PC-3 (cell line): Measurements from ENCODE around the gene ATP11C. TPM values are rescaled to one million over a fixed set of nuclear protein-coding genes. Genes with fewer than 3 reads are reported as not detected.

ENCODE experiments used
- ATAC-seq: fragments of 200-7000 bp; cut with Tn5 transposase; 2 replicates; pipeline ENCODE4 v1.9.1; 2020; ENCODE audit warnings: mild to moderate bottlenecking, moderate library complexity
- BruUV-seq: library from RNA; stranded (reverse); fragments of 400-500 nt; replicated peaks from 2 replicates; lab custom pipeline; 2021; lab: Mats Ljungman, UMichigan
- CTCF ChIA-PET: fragments of 300-600 bp; sonication (Branson Sonifier 250); formaldehyde crosslinking; loops from one replicate; lab custom pipeline; 2022; ENCODE audit warnings: antibody characterized with exemption; lab: Charles Lee
- POLR2A ChIA-PET: fragments of 300-600 bp; sonication (Branson Sonifier 250); formaldehyde crosslinking; loops from one replicate; lab custom pipeline; 2022; ENCODE audit warnings: antibody characterized with exemption; ENCODE audit not compliant: unreplicated experiment; lab: Charles Lee
- DNase-seq: peaks from one replicate; pipeline ENCODE4 v3.0.0-alpha.2; 2015
- H2AFZ ChIP-seq: fragments of 300-600 bp; sonication (generic); 2 replicates; pipeline ENCODE4 v1.6.0; 2016; ENCODE audit warnings: antibody characterized with exemption, low read length
- H3F3A ChIP-seq: fragments of 300-600 bp; sonication (generic); one replicate; pipeline ENCODE4 v1.6.0; 2017; ENCODE audit warnings: antibody characterized with exemption, low read length, control low read depth, mild to moderate bottlenecking; ENCODE audit not compliant: unreplicated experiment
- H3K27ac ChIP-seq: fragments of 300-600 bp; sonication (generic); 2 replicates; pipeline ENCODE4 v1.5.1; 2016; ENCODE audit warnings: mild to moderate bottlenecking, low read length
- H3K27me3 ChIP-seq: fragments of 300-600 bp; sonication (generic); 2 replicates; pipeline ENCODE4 v1.6.1; 2016; ENCODE audit warnings: low read length, mixed read lengths
- H3K36me3 ChIP-seq: fragments of 300-600 bp; sonication (generic); 2 replicates; pipeline ENCODE4 v1.6.1; 2016; ENCODE audit warnings: low read depth, mixed run types, low read length, mixed read lengths
- H3K4me1 ChIP-seq: fragments of 300-600 bp; sonication (generic); 2 replicates; pipeline ENCODE4 v1.5.1; 2016; ENCODE audit warnings: low read length; ENCODE audit not compliant: insufficient read depth
- H3K4me2 ChIP-seq: fragments of 300-600 bp; sonication (generic); 2 replicates; pipeline ENCODE4 v1.6.0; 2016; ENCODE audit warnings: low read length
- H3K4me3 ChIP-seq: fragments of 300-600 bp; sonication (generic); 2 replicates; pipeline ENCODE4 v1.5.1; 2016; ENCODE audit warnings: mild to moderate bottlenecking, low read length, mixed read lengths
- H3K79me2 ChIP-seq: fragments of 300-600 bp; sonication (generic); 2 replicates; pipeline ENCODE4 v1.6.1; 2017; ENCODE audit warnings: low read length, mixed read lengths
- H3K9ac ChIP-seq: fragments of 300-600 bp; sonication (generic); 2 replicates; pipeline ENCODE4 v1.6.0; 2016; ENCODE audit warnings: mild to moderate bottlenecking, low read length
- H3K9me2 ChIP-seq: fragments of 300-600 bp; sonication (generic); replicated peaks from 2 replicates; pipeline ENCODE4 v1.6.1; 2016; ENCODE audit warnings: mixed run types, low read length, mixed read lengths
- H3K9me3 ChIP-seq: fragments of 300-600 bp; sonication (generic); 2 replicates; pipeline ENCODE4 v1.6.1; 2016; ENCODE audit warnings: low read length, mixed read lengths
- H4K20me1 ChIP-seq: fragments of 300-600 bp; sonication (generic); 2 replicates; pipeline ENCODE4 v1.6.1; 2016; ENCODE audit warnings: low read length, mixed read lengths
- CTCF ChIP-seq: fragments of 300-600 bp; sonication (generic); conservative IDR thresholded peaks from 2 replicates; pipeline ENCODE4 v1.5.1; 2017; ENCODE audit warnings: antibody characterized with exemption, low read depth, mild to moderate bottlenecking, low read length
- EZH2 ChIP-seq: fragments of 300-600 bp; sonication (generic); IDR thresholded peaks from one replicate; pipeline ENCODE4 v1.6.1; 2017; ENCODE audit warnings: antibody characterized with exemption, mild to moderate bottlenecking, low read length; ENCODE audit not compliant: unreplicated experiment
- EZH2phosphoT487 ChIP-seq: fragments of 300-600 bp; sonication (generic); IDR thresholded peaks from 2 replicates; pipeline ENCODE4 v1.6.1; 2018; ENCODE audit warnings: mild to moderate bottlenecking, antibody characterized with exemption, low read length, borderline replicate concordance
- intact Hi-C: fragments of 100-400 bp; cut with micrococcal nuclease; formaldehyde crosslinking; loops from 2 replicates; pipeline ENCODE4 v1.9.0; 2023
- total RNA-seq: library from RNA; depleted of rRNA; stranded (reverse); fragments of >200 nt; gene quantifications from 2 replicates; pipeline ENCODE4 v1.2.3, GENCODE V29; 2014

The ATP11C gene
- total RNA-seq, 1 experiment from 2014 or later: 25.8 TPM

- H3K79me2 ChIP-seq: no peaks in the 10 kb centered on the region
- H3K4me2 ChIP-seq: no peak overlapping the region
- BruUV-seq: no TSS peak
- DNase-seq (no peak), ATAC-seq (no peak)
- H3K9me3 ChIP-seq: no peaks in the 10 kb centered on the region
- no peaks in the 10 kb centered on the region for H3K27me3 ChIP-seq
- H3K36me3 ChIP-seq: no peaks in the 10 kb centered on the region
- no peaks in the 10 kb centered on the region for H3K4me1 ChIP-seq
- H3K4me3 ChIP-seq: no peak overlapping the region
- CTCF ChIA-PET: no interaction called here
- H3K9me2 ChIP-seq: no peaks in the 10 kb centered on the region
- POLR2A ChIA-PET: no interaction called here
- H3K9ac ChIP-seq: no peak overlapping the region
- no peak for TF ChIP-seq EZH2
- no peak for TF ChIP-seq EZH2phosphoT487
- TF ChIP-seq CTCF: no peak
- H2AFZ ChIP-seq: no peak overlapping the region
- H3K27ac ChIP-seq: no peak overlapping the region
- no peaks in the 10 kb centered on the region for H3F3A ChIP-seq
- intact Hi-C loops: no loop called here
- no peaks in the 10 kb centered on the region for H4K20me1 ChIP-seq
Observed at GRCh38 chrX:139784807-139785206, 148.0 kb downstream of the ATP11C start.

- no peak for DNase-seq
- no peak overlapping the region for H2AFZ ChIP-seq
- H3F3A ChIP-seq: no peaks in the 10 kb centered on the region
- no peak for ATAC-seq
- no peaks in the 10 kb centered on the region for H3K36me3 ChIP-seq
- no peaks in the 10 kb centered on the region for H3K4me1 ChIP-seq
- BruUV-seq: no TSS peak
- ChIA-PET CTCF (interaction anchor here (0.6 kb wide), 1 partner anchor 107 kb away, joined by 4 read pairs; no protein-coding TSS in a partner anchor), POLR2A (no interaction called here)
- no peak overlapping the region for H3K4me3 ChIP-seq
- no peaks in the 10 kb centered on the region for H4K20me1 ChIP-seq
- H3K9ac ChIP-seq: no peak overlapping the region
- no peaks in the 10 kb centered on the region for H3K27me3 ChIP-seq
- H3K27ac ChIP-seq: no peak overlapping the region
- intact Hi-C loops: no loop called here
- H3K9me2 ChIP-seq: no peaks in the 10 kb centered on the region
- H3K4me2 ChIP-seq: no peak overlapping the region
- TF ChIP-seq CTCF (no peak), EZH2phosphoT487 (no peak), EZH2 (no peak)
- H3K79me2 ChIP-seq: no peaks in the 10 kb centered on the region
- H3K9me3 ChIP-seq: no peaks in the 10 kb centered on the region
Observed at GRCh38 chrX:139783959-139784358, 148.9 kb downstream of the ATP11C start.

DNA sequence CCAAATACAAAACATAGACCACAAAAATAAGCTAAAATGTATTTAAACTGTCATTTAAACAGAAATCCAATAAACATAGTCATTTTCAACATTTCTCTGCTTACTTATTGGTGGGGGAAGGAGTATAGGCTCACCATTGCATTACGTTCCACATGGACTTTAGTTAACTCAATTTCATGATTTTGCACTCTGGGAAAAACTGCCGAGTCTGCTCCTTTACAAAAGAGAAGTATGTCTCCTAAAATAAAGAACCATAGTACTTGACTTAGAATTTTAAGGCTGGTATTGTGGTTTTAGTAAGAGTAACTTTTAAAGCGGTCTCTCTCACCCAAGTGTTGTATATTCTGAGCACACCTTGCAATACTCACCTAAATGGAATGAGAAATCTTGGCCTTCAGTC is 149.8 kb downstream of the ATP11C start:
- no peaks in the 10 kb centered on the region for H4K20me1 ChIP-seq
- H3K9me2 ChIP-seq: no peaks in the 10 kb centered on the region
- no peak for DNase-seq
- no TSS peak for BruUV-seq
- H3K27ac ChIP-seq: no peak overlapping the region
- no peaks in the 10 kb centered on the region for H3K79me2 ChIP-seq
- ChIA-PET CTCF (no interaction called here), POLR2A (no interaction called here)
- no peak for TF ChIP-seq EZH2phosphoT487
- no peaks in the 10 kb centered on the region for H3K27me3 ChIP-seq
- no peak overlapping the region for H3K9ac ChIP-seq
- H2AFZ ChIP-seq: no peak overlapping the region
- H3K4me1 ChIP-seq: no peaks in the 10 kb centered on the region
- H3K4me3 ChIP-seq: no peak overlapping the region
- H3K36me3 ChIP-seq: no peaks in the 10 kb centered on the region
- H3K9me3 ChIP-seq: no peaks in the 10 kb centered on the region
- no peaks in the 10 kb centered on the region for H3F3A ChIP-seq
- no peak overlapping the region for H3K4me2 ChIP-seq
- ATAC-seq: no peak
- intact Hi-C loops: no loop called here
